SK-N-SH (cell line): Measurements from ENCODE around the gene ACTL10. TPM values are rescaled to one million over a fixed set of nuclear protein-coding genes. Genes with fewer than 3 reads are reported as not detected.
"Not testable (repeated sequence)": the region's sequence is repeated elsewhere in the genome, so short reads cannot be mapped to it uniquely, and the experiment has no call there.

Source experiments
- CTCF ChIA-PET: fragments of 300-600, 350-600 bp; formaldehyde crosslinking; extraction: SDS; loops from one replicate; lab custom pipeline; 2021; lab: Yijun Ruan, JAX
- POLR2A ChIA-PET: fragments of 350-600 bp; sonication (Branson Sonifier 250); formaldehyde crosslinking; extraction: SDS; loops from one replicate; lab custom pipeline; 2020; ENCODE audit warnings: antibody characterized with exemption, inconsistent platforms; lab: Yijun Ruan, JAX
- DNase-seq: peaks from one replicate; pipeline ENCODE4 v3.0.0; 2012
- H2AFZ ChIP-seq: fragments of 200-600 bp; sonication (generic); 2 replicates; pipeline ENCODE4 v1.8.1; 2016; ENCODE audit warnings: antibody characterized with exemption, mild to moderate bottlenecking, low read depth
- H3F3A ChIP-seq: fragments of 200-600 bp; sonication (generic); replicated peaks from 2 replicates; pipeline ENCODE3; 2016; ENCODE audit warnings: antibody characterized with exemption, mild to moderate bottlenecking; ENCODE audit not compliant: insufficient read depth
- H3K27ac ChIP-seq, 2 experiments: fragments of 200-500 bp in 1 of 2; fragments of 200-600 bp in 1 of 2; sonication (Bioruptor generic) in 1 of 2; sonication (generic), shearing (Covaris generic) in 1 of 2; 2 replicates each; pipeline versions ENCODE4 v1.5.1 to v1.6.1; 2014 to 2016; ENCODE audit warnings: low read depth in 2 of 2, inconsistent platforms in 1 of 2, low read length in 1 of 2, mild to moderate bottlenecking in 1 of 2, mixed read lengths in 1 of 2
- H3K27me3 ChIP-seq: fragments of 200-600 bp; sonication (generic), shearing (Covaris generic); 2 replicates; pipeline ENCODE4 v1.6.1; 2016; ENCODE audit warnings: mixed run types; ENCODE audit not compliant: insufficient read depth
- H3K36me3 ChIP-seq, 2 experiments: fragments of 200-500 bp in 1 of 2; fragments of 200-600 bp in 1 of 2; sonication (Bioruptor generic) in 1 of 2; sonication (generic) in 1 of 2; replicated peaks in 1 of 2; 2 replicates each; pipeline versions ENCODE3 to v1.5.1; 2014 to 2016; ENCODE audit warnings: low read length in 1 of 2, mild to moderate bottlenecking in 1 of 2; ENCODE audit not compliant: insufficient read depth in 2 of 2, control insufficient read depth in 1 of 2
- H3K4me1 ChIP-seq, 2 experiments: fragments of 200-500 bp in 1 of 2; fragments of 200-600 bp in 1 of 2; sonication (Bioruptor generic) in 1 of 2; sonication (generic), shearing (Covaris generic) in 1 of 2; 2 replicates each; pipeline versions ENCODE4 v1.5.1 to v1.6.1; 2014 to 2016; ENCODE audit warnings: low read depth in 1 of 2, low read length in 1 of 2, mixed run types in 1 of 2; ENCODE audit not compliant: insufficient read depth in 2 of 2, control insufficient read depth in 1 of 2
- H3K4me2 ChIP-seq: fragments of 200-600 bp; sonication (generic), shearing (Covaris generic); 2 replicates; pipeline ENCODE4 v1.6.1; 2017; ENCODE audit warnings: mixed run types
- H3K4me3 ChIP-seq, 2 experiments: fragments of 200-500 bp in 1 of 2; fragments of 200-600 bp in 1 of 2; sonication (Bioruptor generic) in 1 of 2; sonication (generic), shearing (Covaris generic) in 1 of 2; 2 replicates each; pipeline versions ENCODE4 v1.5.1 to v1.8.1; 2014 to 2016; ENCODE audit warnings: low read depth in 2 of 2, inconsistent platforms in 1 of 2, low read length in 1 of 2, mild to moderate bottlenecking in 1 of 2, mixed read lengths in 1 of 2, moderate library complexity in 1 of 2
- H3K79me2 ChIP-seq: fragments of 200-600 bp; sonication (generic); 2 replicates; pipeline ENCODE4 v1.8.1; 2017; ENCODE audit warnings: mild to moderate bottlenecking; ENCODE audit not compliant: insufficient read depth
- H3K9ac ChIP-seq: fragments of 200-600 bp; sonication (generic); 2 replicates; pipeline ENCODE4 v1.6.1; 2017; ENCODE audit warnings: mixed run types
- H3K9me2 ChIP-seq: fragments of 200-600 bp; sonication (generic); 2 replicates; pipeline ENCODE4 v1.6.1; 2017; ENCODE audit warnings: mixed run types
- H3K9me3 ChIP-seq: fragments of 200-600 bp; sonication (generic); 2 replicates; pipeline ENCODE4 v1.6.1; 2017; ENCODE audit warnings: mixed run types, mild to moderate bottlenecking, moderate library complexity
- H4K20me1 ChIP-seq: fragments of 200-600 bp; sonication (generic); 2 replicates; pipeline ENCODE4 v1.6.1; 2017; ENCODE audit warnings: mild to moderate bottlenecking, mixed run types; ENCODE audit not compliant: insufficient read depth
- EP300 ChIP-seq, 2 experiments: IDR thresholded peaks; 2 replicates each; pipeline versions ENCODE4 v1.4.0 to v1.6.1; 2012; ENCODE audit warnings: borderline replicate concordance in 1 of 2, low read depth in 1 of 2, low read length in 1 of 2
- FOSL2 ChIP-seq: IDR thresholded peaks from 2 replicates; pipeline ENCODE4 v1.4.0; 2012; ENCODE audit warnings: low read depth, mild to moderate bottlenecking, moderate library complexity, borderline replicate concordance
- FOXJ3 ChIP-seq: sonication (generic); formaldehyde crosslinking; IDR thresholded peaks from 2 replicates; pipeline ENCODE4 v1.5.1; 2020; ENCODE audit warnings: mild to moderate bottlenecking, missing genetic modification reagents
- FOXM1 ChIP-seq: IDR thresholded peaks from 2 replicates; pipeline ENCODE4 v1.4.0; 2012; ENCODE audit warnings: low read depth, mild to moderate bottlenecking
- JUND ChIP-seq: IDR thresholded peaks from 2 replicates; pipeline ENCODE4 v1.4.0; 2012
- MEF2A ChIP-seq: IDR thresholded peaks from 2 replicates; pipeline ENCODE4 v1.4.0; 2012; ENCODE audit warnings: low read depth, borderline replicate concordance
- MXI1 ChIP-seq: IDR thresholded peaks from 2 replicates; pipeline ENCODE4 v1.6.1; 2012; ENCODE audit warnings: mild to moderate bottlenecking, low read depth, low read length, improper control_type of control experiment
- NFIC ChIP-seq: IDR thresholded peaks from 2 replicates; pipeline ENCODE4 v1.4.0; 2012; ENCODE audit warnings: borderline replicate concordance
- RAD21 ChIP-seq: IDR thresholded peaks from 2 replicates; pipeline ENCODE4 v1.6.1; 2012; ENCODE audit warnings: mild to moderate bottlenecking, low read length
- RXRA ChIP-seq: IDR thresholded peaks from 2 replicates; pipeline ENCODE4 v1.4.0; 2012; ENCODE audit warnings: low read depth, mild to moderate bottlenecking, borderline replicate concordance
- TCF12 ChIP-seq: IDR thresholded peaks from 2 replicates; pipeline ENCODE4 v1.4.0; 2012
- YY1 ChIP-seq: IDR thresholded peaks from 2 replicates; pipeline ENCODE4 v1.4.0; 2012; ENCODE audit warnings: low read depth, mild to moderate bottlenecking
- WGBS: methylation state at CpG from one replicate; pipeline ENCODE4 v1.1.6; 2017; ENCODE audit warnings: low lambda C conversion rate; 5-methylcytosine and 5-hydroxymethylcytosine counted together
- polyA plus RNA-seq, 3 experiments: library from polyadenylated mRNA; depleted of rRNA; stranded (reverse); fragments of >200 nt; gene quantifications; 2 replicates each; pipeline ENCODE4 v1.2.3, GENCODE V29; 2012
- TF ChIP-seq, protein P1 (sequence below): IDR thresholded peaks from 2 replicates; pipeline ENCODE4 v1.4.0; 2012; ENCODE audit warnings: low read depth, borderline replicate concordance
- TF ChIP-seq, protein P2 (sequence below): IDR thresholded peaks from 2 replicates; pipeline ENCODE4 v1.6.1; 2012; ENCODE audit warnings: mild to moderate bottlenecking, low read depth, low read length, moderate library complexity
- TF ChIP-seq, protein P3 (sequence below): fragments of 150-350 bp; IDR thresholded peaks from 2 replicates; pipeline ENCODE4 v1.6.1; 2016; ENCODE audit warnings: mild to moderate bottlenecking, low read depth, low read length

Gene ACTL10
- polyA plus RNA-seq, 1 of the 3 experiments (the other 2 are of a cell fraction): 0.25 TPM

DNA sequence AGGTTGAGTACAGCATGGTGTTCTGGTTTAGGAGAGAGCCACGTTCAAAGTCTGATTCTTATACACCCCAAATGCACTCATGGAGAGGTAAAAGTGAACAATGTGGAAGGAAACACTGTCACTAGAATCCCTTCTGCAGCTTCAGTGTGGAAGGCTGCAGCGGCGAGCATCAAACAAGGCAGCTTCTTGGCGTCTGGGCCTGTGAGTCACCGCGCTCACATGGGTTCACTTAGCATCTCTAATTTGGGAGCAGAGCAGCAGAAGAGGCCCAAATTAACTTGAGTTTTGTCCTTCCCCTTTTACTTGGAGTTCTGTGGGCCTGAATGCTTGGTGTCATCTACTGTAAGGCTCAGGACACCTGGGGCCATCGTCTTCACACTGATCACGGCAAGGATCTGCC, 30.4 kb downstream of the ACTL10 start (continued):
- TF ChIP-seq RXRA (no peak), EP300 (IDR thresholded peaks at IDR 0.05; ENCODE audit: borderline replicate concordance in 1 of 2, low read depth in 1 of 2, low read length in 1 of 2) (no peak), MEF2A (no peak), NFIC (peak; percentile 59), RAD21 (no peak), FOXM1 (no peak), MXI1 (no peak), TCF12 (peak; percentile 72), JUND (peak; percentile 62), YY1 (no peak), FOSL2 (peak; percentile 64; the same call in 1 of the 2 replicates), FOXJ3 (CRISPR knock-in tag) (no peak)
- TF ChIP-seq, protein P1, sequence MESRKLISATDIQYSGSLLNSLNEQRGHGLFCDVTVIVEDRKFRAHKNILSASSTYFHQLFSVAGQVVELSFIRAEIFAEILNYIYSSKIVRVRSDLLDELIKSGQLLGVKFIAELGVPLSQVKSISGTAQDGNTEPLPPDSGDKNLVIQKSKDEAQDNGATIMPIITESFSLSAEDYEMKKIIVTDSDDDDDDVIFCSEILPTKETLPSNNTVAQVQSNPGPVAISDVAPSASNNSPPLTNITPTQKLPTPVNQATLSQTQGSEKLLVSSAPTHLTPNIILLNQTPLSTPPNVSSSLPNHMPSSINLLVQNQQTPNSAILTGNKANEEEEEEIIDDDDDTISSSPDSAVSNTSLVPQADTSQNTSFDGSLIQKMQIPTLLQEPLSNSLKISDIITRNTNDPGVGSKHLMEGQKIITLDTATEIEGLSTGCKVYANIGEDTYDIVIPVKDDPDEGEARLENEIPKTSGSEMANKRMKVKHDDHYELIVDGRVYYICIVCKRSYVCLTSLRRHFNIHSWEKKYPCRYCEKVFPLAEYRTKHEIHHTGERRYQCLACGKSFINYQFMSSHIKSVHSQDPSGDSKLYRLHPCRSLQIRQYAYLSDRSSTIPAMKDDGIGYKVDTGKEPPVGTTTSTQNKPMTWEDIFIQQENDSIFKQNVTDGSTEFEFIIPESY: no peak
- TF ChIP-seq, protein P2, sequence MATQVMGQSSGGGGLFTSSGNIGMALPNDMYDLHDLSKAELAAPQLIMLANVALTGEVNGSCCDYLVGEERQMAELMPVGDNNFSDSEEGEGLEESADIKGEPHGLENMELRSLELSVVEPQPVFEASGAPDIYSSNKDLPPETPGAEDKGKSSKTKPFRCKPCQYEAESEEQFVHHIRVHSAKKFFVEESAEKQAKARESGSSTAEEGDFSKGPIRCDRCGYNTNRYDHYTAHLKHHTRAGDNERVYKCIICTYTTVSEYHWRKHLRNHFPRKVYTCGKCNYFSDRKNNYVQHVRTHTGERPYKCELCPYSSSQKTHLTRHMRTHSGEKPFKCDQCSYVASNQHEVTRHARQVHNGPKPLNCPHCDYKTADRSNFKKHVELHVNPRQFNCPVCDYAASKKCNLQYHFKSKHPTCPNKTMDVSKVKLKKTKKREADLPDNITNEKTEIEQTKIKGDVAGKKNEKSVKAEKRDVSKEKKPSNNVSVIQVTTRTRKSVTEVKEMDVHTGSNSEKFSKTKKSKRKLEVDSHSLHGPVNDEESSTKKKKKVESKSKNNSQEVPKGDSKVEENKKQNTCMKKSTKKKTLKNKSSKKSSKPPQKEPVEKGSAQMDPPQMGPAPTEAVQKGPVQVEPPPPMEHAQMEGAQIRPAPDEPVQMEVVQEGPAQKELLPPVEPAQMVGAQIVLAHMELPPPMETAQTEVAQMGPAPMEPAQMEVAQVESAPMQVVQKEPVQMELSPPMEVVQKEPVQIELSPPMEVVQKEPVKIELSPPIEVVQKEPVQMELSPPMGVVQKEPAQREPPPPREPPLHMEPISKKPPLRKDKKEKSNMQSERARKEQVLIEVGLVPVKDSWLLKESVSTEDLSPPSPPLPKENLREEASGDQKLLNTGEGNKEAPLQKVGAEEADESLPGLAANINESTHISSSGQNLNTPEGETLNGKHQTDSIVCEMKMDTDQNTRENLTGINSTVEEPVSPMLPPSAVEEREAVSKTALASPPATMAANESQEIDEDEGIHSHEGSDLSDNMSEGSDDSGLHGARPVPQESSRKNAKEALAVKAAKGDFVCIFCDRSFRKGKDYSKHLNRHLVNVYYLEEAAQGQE: no peak
- TF ChIP-seq, protein P3, sequence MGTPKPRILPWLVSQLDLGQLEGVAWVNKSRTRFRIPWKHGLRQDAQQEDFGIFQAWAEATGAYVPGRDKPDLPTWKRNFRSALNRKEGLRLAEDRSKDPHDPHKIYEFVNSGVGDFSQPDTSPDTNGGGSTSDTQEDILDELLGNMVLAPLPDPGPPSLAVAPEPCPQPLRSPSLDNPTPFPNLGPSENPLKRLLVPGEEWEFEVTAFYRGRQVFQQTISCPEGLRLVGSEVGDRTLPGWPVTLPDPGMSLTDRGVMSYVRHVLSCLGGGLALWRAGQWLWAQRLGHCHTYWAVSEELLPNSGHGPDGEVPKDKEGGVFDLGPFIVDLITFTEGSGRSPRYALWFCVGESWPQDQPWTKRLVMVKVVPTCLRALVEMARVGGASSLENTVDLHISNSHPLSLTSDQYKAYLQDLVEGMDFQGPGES: no peak

DNA sequence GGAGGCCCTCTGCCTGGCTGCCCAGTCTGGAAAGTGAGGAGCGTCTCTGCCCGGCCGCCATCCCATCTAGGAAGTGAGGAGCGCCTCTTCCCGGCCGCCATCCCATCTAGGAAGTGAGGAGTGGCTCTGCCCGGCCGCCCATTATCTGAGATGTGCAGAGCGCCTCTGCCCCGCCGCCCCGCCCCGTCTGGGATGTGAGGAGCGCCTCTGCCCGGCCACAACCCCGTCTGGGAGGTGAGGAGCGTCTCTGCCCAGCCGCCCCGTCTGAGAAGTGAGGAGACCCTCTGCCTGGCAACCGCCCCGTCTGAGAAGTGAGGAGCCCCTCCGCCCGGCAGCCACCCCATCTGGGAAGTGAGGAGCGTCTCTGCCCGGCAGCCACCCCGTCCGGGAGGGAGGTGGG, 32.2 kb downstream of the ACTL10 start:
- H3K4me1 ChIP-seq: peaks cover 4 to 33% of the 10 kb centered on the region in 2 experiments; a peak in 3 of 4 replicates
- H3K4me3 ChIP-seq, H3K4me2 ChIP-seq, H3K9me2 ChIP-seq, POLR2A ChIA-PET, CTCF ChIA-PET, DNase-seq, H3K27ac ChIP-seq, H4K20me1 ChIP-seq, H3K9ac ChIP-seq, H3K27me3 ChIP-seq, H3K79me2 ChIP-seq, H3K9me3 ChIP-seq, H3K36me3 ChIP-seq, H2AFZ ChIP-seq: not testable (repeated sequence)
- H3F3A ChIP-seq: peaks cover 11% of the 10 kb centered on the region
- 89% methylated on average over 3 of the region's 27 CpGs for WGBS

DNA sequence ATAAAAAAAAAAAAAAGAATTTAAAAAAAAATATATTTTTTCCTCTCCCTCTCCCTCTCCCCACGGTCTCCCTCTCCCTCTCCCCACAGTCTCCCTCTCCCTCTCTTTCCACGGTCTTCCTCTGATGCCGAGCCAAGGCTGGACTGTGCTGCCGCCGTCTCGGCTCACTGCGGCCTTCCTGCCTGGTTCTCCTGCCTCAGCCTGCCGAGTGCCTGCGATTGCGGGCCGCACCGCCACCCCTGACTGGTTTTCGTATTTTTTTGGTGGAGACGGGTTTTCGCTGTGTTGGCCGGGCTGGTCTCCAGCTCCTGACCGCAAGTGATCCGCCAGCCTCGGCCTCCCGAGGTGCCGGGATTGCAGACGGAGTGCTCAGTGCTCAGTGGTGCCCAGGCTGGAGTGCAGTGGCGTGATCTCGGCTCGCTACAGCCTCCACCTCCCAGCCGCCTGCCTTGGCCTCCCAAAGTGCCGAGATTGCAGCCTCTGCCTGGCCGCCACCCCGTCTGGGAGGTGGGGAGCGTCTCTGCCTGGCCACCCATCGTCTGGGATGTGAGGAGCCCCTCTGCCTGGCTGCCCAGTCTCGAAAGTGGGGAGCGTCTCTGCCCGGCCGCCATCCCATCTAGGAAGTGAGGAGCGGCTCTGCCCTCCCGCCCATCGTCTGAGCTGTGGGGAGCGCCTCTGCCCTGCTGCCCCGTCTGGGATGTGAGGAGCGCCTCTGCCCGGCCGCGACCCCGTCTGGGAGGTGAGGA, 34.1 kb downstream of the ACTL10 start:
- CTCF ChIA-PET: not testable (repeated sequence)

More for the DNA sequence above, 34.1 kb downstream of the ACTL10 start:
- H3K79me2 ChIP-seq, H3K4me3 ChIP-seq, H3K9ac ChIP-seq, H3K9me2 ChIP-seq, H4K20me1 ChIP-seq, H3K36me3 ChIP-seq, H3K27ac ChIP-seq, H2AFZ ChIP-seq, H3K4me2 ChIP-seq, DNase-seq, POLR2A ChIA-PET, H3K27me3 ChIP-seq, H3K9me3 ChIP-seq: not testable (repeated sequence)
- H3K4me1 ChIP-seq: peaks cover 4 to 27% of the 10 kb centered on the region in 2 experiments; a peak in 3 of 4 replicates
- peaks cover 11% of the 10 kb centered on the region for H3F3A ChIP-seq
- WGBS: 95% methylated on average over 26 of the region's 45 CpGs
